Endothelial cell (in vitro differentiated cells): ENCODE data around the gene TCF7. TPM values are rescaled to one million over a fixed set of nuclear protein-coding genes. Genes with fewer than 3 reads are reported as not detected.

Source experiments
- DNase-seq: peaks from one replicate; pipeline ENCODE4 v3.0.0; 2021; ENCODE audit warnings: low spot score
- H3K27ac Mint-ChIP-seq: one replicate; pipeline ENCODE4 v1.8.0; 2021; ENCODE audit warnings: mixed read lengths, inconsistent platforms; ENCODE audit not compliant: unreplicated experiment
- H3K27me3 Mint-ChIP-seq: one replicate; pipeline ENCODE4 v1.8.0; 2021; ENCODE audit warnings: mild to moderate bottlenecking, moderate library complexity, mixed read lengths, inconsistent platforms; ENCODE audit not compliant: unreplicated experiment
- H3K36me3 Mint-ChIP-seq: one replicate; pipeline ENCODE4 v1.8.0; 2021; ENCODE audit warnings: mild to moderate bottlenecking, low read depth, mixed read lengths, inconsistent platforms; ENCODE audit not compliant: unreplicated experiment
- H3K4me1 Mint-ChIP-seq: one replicate; pipeline ENCODE4 v1.8.0; 2021; ENCODE audit warnings: mild to moderate bottlenecking, mixed read lengths, inconsistent platforms; ENCODE audit not compliant: unreplicated experiment
- H3K4me3 Mint-ChIP-seq: one replicate; pipeline ENCODE4 v1.8.0; 2021; ENCODE audit warnings: mild to moderate bottlenecking, mixed read lengths, inconsistent platforms; ENCODE audit not compliant: unreplicated experiment
- H3K9me3 Mint-ChIP-seq: one replicate; pipeline ENCODE4 v1.8.0; 2021; ENCODE audit warnings: mixed read lengths, inconsistent platforms; ENCODE audit not compliant: unreplicated experiment
- total RNA-seq: library from RNA; stranded (reverse); fragmentation: NEBNext Ultra II Directional; extraction: Animal tissue kit (Norgen Biotek cat#: 25700); gene quantifications from one replicate; pipeline ENCODE4 v1.2.1, GENCODE V29; 2021; ENCODE audit not compliant: unreplicated experiment
- TF ChIP-seq, protein P1 (sequence below): fragments of 200-600 bp; sonication (generic); IDR thresholded peaks from one replicate; pipeline ENCODE4 v1.5.0; 2021; ENCODE audit warnings: antibody characterized with exemption; ENCODE audit not compliant: unreplicated experiment

The TCF7 gene
- total RNA-seq, 1 donor from 2014 or later = 9.5 TPM

DNA sequence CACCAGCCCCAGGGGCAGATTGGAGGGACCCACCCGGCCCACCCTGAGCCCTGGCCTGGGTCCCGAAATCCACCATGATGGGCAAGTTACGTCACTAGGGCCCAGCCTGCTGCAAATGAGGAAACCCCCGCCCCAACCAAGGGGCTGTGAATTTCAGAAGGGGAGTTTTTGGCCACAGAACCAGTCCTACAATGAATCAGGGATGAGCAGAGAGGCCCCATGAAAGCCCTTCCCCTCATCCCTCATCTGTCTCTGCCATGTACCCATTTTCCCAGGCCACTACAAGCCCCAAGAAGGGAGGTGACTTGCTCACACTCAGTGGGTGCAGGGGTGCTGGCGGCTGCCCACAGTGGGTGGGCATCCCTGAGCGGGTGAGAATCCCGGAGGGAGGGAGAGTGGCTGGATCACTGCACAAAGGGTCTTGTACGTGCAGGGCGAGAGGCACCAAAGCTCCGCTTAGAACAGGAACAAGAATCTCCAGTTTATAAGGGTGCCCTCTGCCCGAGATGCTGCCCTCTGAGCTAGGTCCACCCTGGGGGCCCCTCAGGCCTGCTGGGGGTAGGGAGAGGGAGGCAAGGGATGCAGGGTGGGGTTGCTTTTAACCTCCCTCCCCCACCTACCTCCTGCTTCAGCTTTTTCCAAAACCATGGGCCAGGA, 10.4 kb upstream of the TCF7 start:
- DNase-seq = no peak
- Mint-ChIP-seq H3K9me3 (no peaks in the 10 kb centered on the region), H3K27me3 (peaks cover 4% of the 10 kb centered on the region), H3K36me3 (peaks cover 2% of the 10 kb centered on the region), H3K27ac (no peak overlapping the region), H3K4me1 (peaks cover 14% of the 10 kb centered on the region), H3K4me3 (no peak overlapping the region)
- TF ChIP-seq, protein P1, sequence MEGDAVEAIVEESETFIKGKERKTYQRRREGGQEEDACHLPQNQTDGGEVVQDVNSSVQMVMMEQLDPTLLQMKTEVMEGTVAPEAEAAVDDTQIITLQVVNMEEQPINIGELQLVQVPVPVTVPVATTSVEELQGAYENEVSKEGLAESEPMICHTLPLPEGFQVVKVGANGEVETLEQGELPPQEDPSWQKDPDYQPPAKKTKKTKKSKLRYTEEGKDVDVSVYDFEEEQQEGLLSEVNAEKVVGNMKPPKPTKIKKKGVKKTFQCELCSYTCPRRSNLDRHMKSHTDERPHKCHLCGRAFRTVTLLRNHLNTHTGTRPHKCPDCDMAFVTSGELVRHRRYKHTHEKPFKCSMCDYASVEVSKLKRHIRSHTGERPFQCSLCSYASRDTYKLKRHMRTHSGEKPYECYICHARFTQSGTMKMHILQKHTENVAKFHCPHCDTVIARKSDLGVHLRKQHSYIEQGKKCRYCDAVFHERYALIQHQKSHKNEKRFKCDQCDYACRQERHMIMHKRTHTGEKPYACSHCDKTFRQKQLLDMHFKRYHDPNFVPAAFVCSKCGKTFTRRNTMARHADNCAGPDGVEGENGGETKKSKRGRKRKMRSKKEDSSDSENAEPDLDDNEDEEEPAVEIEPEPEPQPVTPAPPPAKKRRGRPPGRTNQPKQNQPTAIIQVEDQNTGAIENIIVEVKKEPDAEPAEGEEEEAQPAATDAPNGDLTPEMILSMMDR = no peak

DNA sequence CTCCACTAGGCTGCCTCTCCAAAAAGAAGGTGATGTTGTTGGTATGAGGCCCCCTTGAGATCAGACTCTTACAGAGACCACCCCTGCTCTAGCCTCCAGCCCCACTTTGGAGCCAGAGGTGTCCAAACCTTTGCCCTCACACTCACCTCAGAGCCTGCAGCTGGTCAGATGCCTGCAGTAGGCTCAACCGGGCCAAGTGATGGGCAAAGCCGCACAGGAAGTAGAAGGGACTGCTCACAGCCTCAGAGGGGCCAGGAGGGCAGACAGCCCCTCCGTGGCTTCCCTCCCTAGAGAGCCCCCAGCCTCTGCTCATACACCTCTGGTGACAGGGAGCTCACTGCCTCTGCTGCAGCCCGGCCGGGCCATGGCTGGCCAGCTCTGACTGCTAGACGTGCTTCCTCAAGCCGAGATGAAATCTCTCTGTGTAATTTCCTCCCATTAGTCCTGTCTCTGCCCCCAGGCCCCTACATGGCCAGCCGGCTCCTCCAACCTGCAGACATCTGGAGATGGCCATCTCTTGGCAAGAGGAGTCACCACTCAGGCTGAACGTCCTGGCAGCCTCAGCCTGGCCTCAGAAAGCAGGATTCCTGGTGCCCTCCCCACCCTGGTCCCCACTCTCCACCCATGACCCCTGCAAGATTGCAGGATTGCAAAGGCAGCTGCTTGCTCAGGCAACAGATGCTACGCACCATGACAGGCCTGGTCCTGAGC, 7.3 kb upstream of the TCF7 start:
- peaks cover 23% of the 10 kb centered on the region for H3K4me1 Mint-ChIP-seq
- peaks cover 1% of the 10 kb centered on the region for H3K27me3 Mint-ChIP-seq
- H3K36me3 Mint-ChIP-seq = peaks cover 2% of the 10 kb centered on the region
- no peak for DNase-seq
- TF ChIP-seq, protein P1 = no peak
- no peak overlapping the region for H3K4me3 Mint-ChIP-seq
- H3K9me3 Mint-ChIP-seq = no peaks in the 10 kb centered on the region
- H3K27ac Mint-ChIP-seq = no peak overlapping the region

GRCh38 chr5:134107779-134108178, 6.7 kb upstream of the TCF7 start:
- Mint-ChIP-seq H3K36me3 (peaks cover 2% of the 10 kb centered on the region), H3K27me3 (peaks cover 1% of the 10 kb centered on the region), H3K4me3 (no peak overlapping the region), H3K9me3 (no peaks in the 10 kb centered on the region), H3K27ac (no peak overlapping the region), H3K4me1 (peaks cover 23% of the 10 kb centered on the region)
- TF ChIP-seq, protein P1 = no peak
- no peak for DNase-seq

DNA sequence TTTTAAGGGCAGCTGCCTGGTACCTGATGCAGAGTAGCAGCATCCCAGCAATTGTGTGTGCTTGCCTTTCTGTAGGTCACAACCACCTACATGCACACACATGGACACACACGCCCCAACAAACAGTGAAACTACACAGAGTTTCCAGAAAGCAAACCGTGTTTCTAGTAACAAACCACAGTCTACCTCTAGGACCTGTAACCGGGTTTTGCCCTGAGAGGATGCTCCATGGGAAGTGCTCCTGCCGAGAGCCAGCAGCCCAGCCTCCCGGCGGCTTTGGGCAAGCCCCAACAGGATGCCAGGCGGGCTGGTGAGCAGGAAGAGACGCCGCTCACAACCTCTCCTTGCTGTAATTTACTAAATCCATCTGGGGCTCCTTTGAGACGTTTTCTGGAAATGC, 4.1 kb upstream of the TCF7 start:
- DNase-seq = no peak
- H3K36me3 Mint-ChIP-seq = peaks cover 2% of the 10 kb centered on the region
- TF ChIP-seq, protein P1 = no peak
- peaks cover 7% of the 10 kb centered on the region for H3K27me3 Mint-ChIP-seq
- H3K9me3 Mint-ChIP-seq = no peaks in the 10 kb centered on the region
- H3K4me1 Mint-ChIP-seq = peaks cover 26% of the 10 kb centered on the region
- no peak overlapping the region for H3K4me3 Mint-ChIP-seq
- no peak overlapping the region for H3K27ac Mint-ChIP-seq
